ENCODE data around the gene ANKS1B.

ANKS1B gene

GRCh38 chr12:98698603-98699463, 1285.9 kb downstream of the ANKS1B start:
- DNase-seq (ENCODE audit: low read depth in 2 of 2, low spot score in 1 of 2): peak in 1 of 2 donors; percentile 10

DNA sequence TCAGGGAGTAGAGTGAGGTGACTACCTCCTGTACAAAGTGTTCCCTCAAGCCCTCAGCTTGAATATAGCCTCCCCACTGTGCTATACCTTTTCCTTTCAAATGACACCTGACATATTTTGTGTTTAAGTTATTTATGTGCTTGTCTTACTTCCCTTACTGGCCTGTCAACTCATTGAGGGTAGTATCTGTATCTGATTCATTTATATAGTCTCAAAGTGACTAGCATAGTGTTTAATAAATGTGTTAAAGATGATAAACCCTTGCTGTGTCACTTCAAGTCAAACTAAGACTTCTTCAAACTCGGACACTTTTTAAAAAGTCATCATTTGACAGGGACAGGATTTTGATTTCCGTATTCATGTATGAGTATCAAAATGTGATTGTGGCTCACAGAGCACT, 1287.5 kb downstream of the ANKS1B start:
- DNase-seq (ENCODE audit: low read depth in 2 of 2, low spot score in 1 of 2): no peak

DNA sequence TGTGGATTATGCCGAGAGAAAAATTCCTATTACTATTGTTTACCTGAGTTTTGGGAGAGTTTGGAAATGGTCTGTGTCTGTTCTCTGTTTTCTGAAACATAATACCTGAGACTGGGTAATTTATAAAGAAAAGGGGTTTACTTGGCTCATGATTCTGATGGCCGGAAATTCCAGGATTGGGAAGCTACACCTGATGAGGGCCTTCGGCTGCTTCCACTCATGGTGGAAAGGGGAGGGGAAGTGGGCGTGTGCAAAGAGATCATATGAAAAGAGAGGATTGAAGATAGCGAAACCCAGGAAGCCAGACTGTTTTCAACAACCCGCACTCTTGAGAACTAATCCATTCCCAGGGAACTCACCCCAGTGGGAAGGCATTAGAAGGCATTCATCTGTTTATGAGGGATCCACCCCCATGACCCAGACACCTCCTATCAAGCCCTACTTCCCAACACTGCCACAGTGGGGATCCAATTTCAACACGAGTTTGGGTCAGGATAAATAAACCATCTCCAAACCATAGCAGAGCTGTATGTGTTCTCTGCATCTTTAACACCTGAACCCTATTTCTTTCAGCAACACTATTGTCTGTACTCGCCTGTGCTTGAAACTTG, 1288.6 kb downstream of the ANKS1B start:
- no peak for DNase-seq (ENCODE audit: low read depth in 2 of 2, low spot score in 1 of 2)

DNA sequence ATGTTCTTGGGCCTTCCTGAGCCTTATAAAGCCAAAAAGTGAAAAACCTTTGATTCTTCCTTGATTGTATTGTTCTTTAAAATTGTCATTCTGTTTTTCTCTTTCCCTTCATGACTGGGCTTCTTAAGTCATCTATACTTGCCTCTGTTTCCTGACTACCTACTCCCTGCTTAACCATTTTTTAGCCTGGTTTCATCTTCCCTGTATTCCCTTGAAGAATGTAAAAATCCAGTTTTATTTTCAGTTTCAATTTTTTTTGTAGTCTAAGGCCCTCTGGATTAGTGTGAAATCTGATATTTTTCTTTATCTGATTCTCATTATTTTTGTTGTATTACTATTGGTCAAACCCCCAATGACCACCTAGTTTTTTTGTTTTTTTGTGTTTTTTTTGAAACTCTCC, 1293.4 kb downstream of the ANKS1B start:
- no peak for DNase-seq (ENCODE audit: low read depth in 2 of 2, low spot score in 1 of 2)

DNA sequence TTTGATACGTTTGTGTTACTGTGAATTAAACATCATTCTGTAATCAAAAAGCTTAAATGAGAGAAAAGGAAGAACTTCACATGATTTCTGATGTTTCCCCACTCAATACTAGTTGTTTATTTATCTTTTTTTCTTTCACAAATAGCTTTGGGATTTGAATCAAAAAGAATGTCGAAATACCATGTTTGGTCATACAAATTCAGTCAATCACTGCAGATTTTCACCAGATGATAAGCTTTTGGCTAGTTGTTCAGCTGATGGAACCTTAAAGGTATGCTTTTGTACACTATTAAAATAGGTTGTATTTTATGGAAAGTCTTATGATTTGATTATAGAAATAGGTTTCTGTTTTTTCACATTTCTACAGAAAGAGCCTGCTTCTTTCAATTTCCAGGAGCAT, 1298.1 kb downstream of the ANKS1B start:
- DNase-seq (ENCODE audit: low read depth in 2 of 2, low spot score in 1 of 2): no peak
